Type B pancreatic cell (in vitro differentiated cells): Measurements from ENCODE around the gene BSCL2. TPM values are rescaled to one million over a fixed set of nuclear protein-coding genes. Genes with fewer than 3 reads are reported as not detected.
A peak's percentile ranks its signal among the peaks of the same experiment; 100 is the strongest.

Experiments used
- DNase-seq: peaks from one replicate; pipeline ENCODE4 v3.0.0; 2021; ENCODE audit warnings: mixed read lengths; ENCODE audit not compliant: unreplicated experiment; ENCODE audit errors: extremely low spot score
- H3K27ac Mint-ChIP-seq: 2 replicates; pipeline ENCODE4 v1.8.0; 2021; ENCODE audit warnings: mild to moderate bottlenecking, mixed read lengths
- H3K27me3 Mint-ChIP-seq: 2 replicates; pipeline ENCODE4 v1.8.0; 2021; ENCODE audit warnings: mixed read lengths
- H3K36me3 Mint-ChIP-seq: 2 replicates; pipeline ENCODE4 v1.8.0; 2021; ENCODE audit warnings: mixed read lengths
- H3K4me1 Mint-ChIP-seq: one replicate; pipeline ENCODE4 v1.8.0; 2021; ENCODE audit warnings: mixed read lengths; ENCODE audit not compliant: unreplicated experiment
- H3K4me3 Mint-ChIP-seq: 2 replicates; pipeline ENCODE4 v1.8.0; 2021; ENCODE audit warnings: mild to moderate bottlenecking, mixed read lengths
- H3K9me3 Mint-ChIP-seq: 2 replicates; pipeline ENCODE4 v1.8.0; 2021; ENCODE audit warnings: mixed read lengths
- total RNA-seq: library from RNA; stranded (reverse); gene quantifications from 2 replicates; pipeline ENCODE4 v1.2.1, GENCODE V29; 2021; ENCODE audit warnings: low replicate concordance
- TF ChIP-seq, protein P1 (sequence below): fragments of 200-600 bp; sonication (generic); conservative IDR thresholded peaks from 2 replicates; pipeline ENCODE4 v1.5.0; 2021; ENCODE audit warnings: antibody characterized with exemption, mild to moderate bottlenecking

The BSCL2 gene
- total RNA-seq, 1 donor from 2014 or later: 94.6 TPM

DNA sequence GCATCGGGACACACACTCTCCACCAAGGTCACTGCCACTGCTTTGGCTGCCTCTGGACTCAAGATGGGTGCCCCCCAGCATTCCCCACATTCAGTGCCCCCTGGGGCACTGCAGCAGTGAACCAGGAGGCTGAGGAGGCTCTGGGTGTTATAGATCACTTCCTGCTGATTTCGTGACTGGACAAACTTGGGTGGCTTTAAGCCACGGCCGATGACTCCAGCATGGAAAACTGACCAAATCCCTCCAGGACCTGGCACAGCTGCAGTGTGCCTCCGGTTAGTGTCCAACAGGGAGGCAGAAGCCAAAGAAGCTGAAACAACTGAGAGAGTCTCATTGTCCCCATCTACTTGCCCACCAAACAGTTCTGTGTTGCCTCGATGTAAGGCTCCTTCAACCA lies 59.6 kb downstream of the BSCL2 start:
- H3K27ac Mint-ChIP-seq: no peak overlapping the region
- H3K27me3 Mint-ChIP-seq: no peaks in the 10 kb centered on the region
- no peaks in the 10 kb centered on the region for H3K9me3 Mint-ChIP-seq
- H3K4me3 Mint-ChIP-seq: no peak overlapping the region
- peaks cover 11% of the 10 kb centered on the region for H3K4me1 Mint-ChIP-seq
- H3K36me3 Mint-ChIP-seq: no peaks in the 10 kb centered on the region
- TF ChIP-seq, protein P1, sequence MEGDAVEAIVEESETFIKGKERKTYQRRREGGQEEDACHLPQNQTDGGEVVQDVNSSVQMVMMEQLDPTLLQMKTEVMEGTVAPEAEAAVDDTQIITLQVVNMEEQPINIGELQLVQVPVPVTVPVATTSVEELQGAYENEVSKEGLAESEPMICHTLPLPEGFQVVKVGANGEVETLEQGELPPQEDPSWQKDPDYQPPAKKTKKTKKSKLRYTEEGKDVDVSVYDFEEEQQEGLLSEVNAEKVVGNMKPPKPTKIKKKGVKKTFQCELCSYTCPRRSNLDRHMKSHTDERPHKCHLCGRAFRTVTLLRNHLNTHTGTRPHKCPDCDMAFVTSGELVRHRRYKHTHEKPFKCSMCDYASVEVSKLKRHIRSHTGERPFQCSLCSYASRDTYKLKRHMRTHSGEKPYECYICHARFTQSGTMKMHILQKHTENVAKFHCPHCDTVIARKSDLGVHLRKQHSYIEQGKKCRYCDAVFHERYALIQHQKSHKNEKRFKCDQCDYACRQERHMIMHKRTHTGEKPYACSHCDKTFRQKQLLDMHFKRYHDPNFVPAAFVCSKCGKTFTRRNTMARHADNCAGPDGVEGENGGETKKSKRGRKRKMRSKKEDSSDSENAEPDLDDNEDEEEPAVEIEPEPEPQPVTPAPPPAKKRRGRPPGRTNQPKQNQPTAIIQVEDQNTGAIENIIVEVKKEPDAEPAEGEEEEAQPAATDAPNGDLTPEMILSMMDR: no peak
- DNase-seq: no peak

DNA sequence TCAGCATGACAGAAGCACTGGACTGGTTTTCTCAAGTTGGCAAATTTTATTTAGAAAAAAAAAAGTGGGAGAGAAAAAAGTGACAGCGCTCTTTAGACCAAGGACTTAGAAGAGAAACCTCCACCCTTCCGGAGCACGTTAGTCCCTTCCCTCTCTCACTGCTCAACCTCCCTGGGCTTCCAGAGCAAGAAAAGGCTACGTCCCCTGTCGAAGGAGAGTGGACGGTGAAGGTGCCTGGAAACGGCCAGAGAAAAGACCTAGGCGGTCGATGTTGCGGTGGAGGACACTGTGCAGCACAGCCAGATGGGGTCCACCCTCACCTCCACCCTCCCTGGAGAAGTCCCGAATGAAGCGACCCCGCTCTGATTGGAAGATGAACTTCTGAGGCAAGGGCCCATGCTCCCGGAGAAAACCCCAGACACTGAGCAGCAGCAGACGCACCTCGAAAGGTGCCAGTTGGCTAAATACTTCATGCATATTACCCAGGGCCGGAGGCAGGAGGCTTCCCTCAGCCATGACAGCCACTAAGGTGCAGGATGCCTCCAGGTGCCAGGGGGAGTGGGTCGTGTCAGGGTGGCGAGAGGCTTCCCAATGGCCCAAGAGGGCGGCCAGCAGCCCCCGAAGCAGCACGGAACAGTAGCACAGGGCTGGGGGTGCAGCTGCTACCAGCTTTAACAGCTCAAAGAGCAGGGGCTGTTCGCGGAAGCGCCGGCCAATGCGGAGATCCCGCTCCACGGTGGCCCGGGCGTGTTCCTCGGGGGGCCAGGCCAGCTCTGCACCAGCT lies 60.2 kb downstream of the BSCL2 start:
- peak overlapping the region; percentile 99 for H3K4me3 Mint-ChIP-seq
- DNase-seq: no peak
- H3K27me3 Mint-ChIP-seq: no peaks in the 10 kb centered on the region
- H3K27ac Mint-ChIP-seq: peak overlapping the region; percentile 93
- H3K36me3 Mint-ChIP-seq: no peaks in the 10 kb centered on the region
- no peaks in the 10 kb centered on the region for H3K9me3 Mint-ChIP-seq
- TF ChIP-seq, protein P1: no peak
- peaks cover 6% of the 10 kb centered on the region for H3K4me1 Mint-ChIP-seq

DNA sequence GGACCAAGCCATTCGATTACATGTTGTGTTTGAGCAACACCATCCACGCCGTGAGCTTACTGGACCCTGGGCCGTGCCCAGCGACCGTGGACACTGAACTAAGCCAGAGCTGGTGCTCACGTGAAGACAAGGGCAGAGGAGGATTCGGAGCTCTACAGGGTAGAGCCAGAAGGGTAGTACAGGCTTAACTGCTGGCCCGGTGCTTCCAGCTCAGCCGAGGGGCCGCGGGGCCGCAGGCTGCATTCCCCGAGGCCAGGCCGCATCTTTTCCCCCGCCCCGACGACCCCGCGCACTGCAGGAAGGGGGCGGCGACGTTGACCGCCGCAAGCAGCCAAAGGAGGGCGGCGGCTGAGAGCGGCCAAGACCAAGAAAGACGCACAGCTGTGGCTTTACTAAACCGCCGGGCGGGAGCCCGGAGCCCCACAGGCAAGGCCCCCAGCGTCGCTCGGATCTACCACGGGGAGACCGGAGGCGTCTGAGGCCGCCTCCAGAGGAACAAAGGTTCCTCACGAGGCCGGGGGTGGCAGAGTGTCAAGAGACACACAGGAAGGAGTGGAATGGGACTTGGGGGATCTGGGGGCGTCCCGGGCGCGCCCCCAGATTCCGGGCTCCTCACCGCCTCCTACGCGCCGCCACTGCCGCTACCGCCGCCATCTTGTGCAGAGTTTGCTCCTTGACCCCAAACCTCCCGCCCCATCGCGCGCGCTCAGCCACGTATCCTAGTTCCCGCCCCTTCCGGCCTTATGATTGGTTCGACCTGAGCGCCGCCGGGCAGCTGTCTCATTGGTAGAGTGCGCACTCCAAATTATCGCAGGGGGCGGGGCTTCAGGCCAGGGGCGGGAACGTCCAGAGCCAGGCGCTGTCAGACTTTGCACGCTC lies 61.0 kb downstream of the BSCL2 start, which contains the start of gene GANAB:
TSS of gene GANAB (minus strand) at position 668 of the 879 bp plus-strand sequence. CDS start at position 654, 14 bp downstream.
- DNase-seq: peak; percentile 99
- TF ChIP-seq, protein P1: no peak
- Mint-ChIP-seq H3K27me3 (no peaks in the 10 kb centered on the region), H3K4me1 (peaks cover 6% of the 10 kb centered on the region), H3K27ac (peak within 1 kb of the TSS; percentile 93), H3K4me3 (peak within 1 kb of the TSS; percentile 99), H3K9me3 (no peaks in the 10 kb centered on the region), H3K36me3 (no peaks in the 10 kb centered on the region)

DNA sequence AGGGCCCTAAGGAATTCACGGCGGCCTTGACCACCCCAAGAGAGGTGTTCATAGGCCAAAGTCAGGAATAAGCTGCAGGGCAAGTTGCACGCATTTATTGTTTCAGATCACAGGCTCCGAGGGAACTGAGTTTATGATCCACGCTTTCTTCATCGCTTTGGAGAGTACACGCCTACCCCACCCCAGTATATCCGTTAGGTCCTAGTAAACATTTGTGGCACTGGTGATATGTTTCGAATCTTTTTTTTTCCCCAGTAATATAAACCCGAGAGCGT lies 61.6 kb downstream of the BSCL2 start:
- peak overlapping the region; percentile 99 for H3K4me3 Mint-ChIP-seq
- TF ChIP-seq, protein P1: no peak
- H3K36me3 Mint-ChIP-seq: no peaks in the 10 kb centered on the region
- H3K27ac Mint-ChIP-seq: peak overlapping the region; percentile 93
- no peaks in the 10 kb centered on the region for H3K9me3 Mint-ChIP-seq
- peaks cover 6% of the 10 kb centered on the region for H3K4me1 Mint-ChIP-seq
- no peak for DNase-seq
- no peaks in the 10 kb centered on the region for H3K27me3 Mint-ChIP-seq

DNA sequence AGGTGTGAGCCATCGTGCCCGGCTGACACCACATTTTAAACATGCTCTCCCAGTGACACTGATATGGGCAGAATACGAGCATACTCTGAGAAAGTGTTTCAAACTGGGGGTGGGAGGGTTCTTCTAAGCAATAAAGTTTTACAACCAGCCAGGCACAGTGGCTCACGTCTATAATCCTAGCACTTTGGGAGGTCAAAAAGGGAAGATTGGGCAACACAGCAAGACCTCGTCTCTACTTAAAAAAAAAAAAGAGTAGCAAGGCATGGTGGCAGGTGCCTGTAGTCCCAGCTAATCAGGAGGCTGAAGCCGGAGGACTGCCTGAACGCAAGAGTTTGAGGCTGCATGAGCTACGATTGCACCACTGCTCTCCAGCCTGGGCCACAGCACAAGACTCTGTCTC lies 63.0 kb downstream of the BSCL2 start:
- no peaks in the 10 kb centered on the region for H3K9me3 Mint-ChIP-seq
- H3K4me3 Mint-ChIP-seq: peak overlapping the region; percentile 22
- peaks cover 6% of the 10 kb centered on the region for H3K4me1 Mint-ChIP-seq
- H3K36me3 Mint-ChIP-seq: peaks cover 6% of the 10 kb centered on the region
- no peak for DNase-seq
- no peak overlapping the region for H3K27ac Mint-ChIP-seq
- no peaks in the 10 kb centered on the region for H3K27me3 Mint-ChIP-seq
- TF ChIP-seq, protein P1: no peak

Other genes with a start within 250 kb of the BSCL2 start
- gene AHNAK, start 160.6 kb downstream of the BSCL2 start, total RNA-seq: 302 and 656 TPM in 2 replicates
- gene EEF1G, start 133.5 kb downstream of the BSCL2 start, total RNA-seq: 1,846 and 2,051 TPM in 2 replicates
- 15.0 and 22.1 TPM in 2 replicates for gene TUT1, start 115.9 kb downstream of the BSCL2 start, total RNA-seq
- gene MTA2, start 105.6 kb downstream of the BSCL2 start, total RNA-seq: 148 and 152 TPM in 2 replicates
- 46.0 and 76.0 TPM in 2 replicates for gene EML3, start 94.6 kb downstream of the BSCL2 start, total RNA-seq
- gene ROM1, start 94.2 kb downstream of the BSCL2 start, total RNA-seq: 1.4 and 1.8 TPM in 2 replicates
- 43.4 and 50.0 TPM in 2 replicates for gene B3GAT3, start 85.4 kb downstream of the BSCL2 start, total RNA-seq
- 278 and 372 TPM in 2 replicates for gene GANAB, start 60.8 kb downstream of the BSCL2 start, total RNA-seq
- gene INTS5, start 54.1 kb downstream of the BSCL2 start, total RNA-seq: 26.5 and 28.3 TPM in 2 replicates
- gene C11orf98, start 42.2 kb downstream of the BSCL2 start, total RNA-seq: 69.1 and 69.2 TPM in 2 replicates
- gene CSKMT, start 42.1 kb downstream of the BSCL2 start, total RNA-seq: 17.7 and 28.0 TPM in 2 replicates
- 11.2 and 11.7 TPM in 2 replicates for gene UQCC3, start 35.8 kb downstream of the BSCL2 start, total RNA-seq
- 6.1 and 8.1 TPM in 2 replicates for gene LBHD1, start 35.2 kb downstream of the BSCL2 start, total RNA-seq
- gene UBXN1, start 28.4 kb downstream of the BSCL2 start, total RNA-seq: 76.5 and 113 TPM in 2 replicates
- gene LRRN4CL, start 17.9 kb downstream of the BSCL2 start, total RNA-seq: 0.21 and 1.0 TPM in 2 replicates
- 0.88 and 4.7 TPM in 2 replicates for gene GNG3, start 252 bp upstream of the BSCL2 start, total RNA-seq
- 44.8 and 63.7 TPM in 2 replicates for gene HNRNPUL2, start 20.0 kb upstream of the BSCL2 start, total RNA-seq
- gene TTC9C, start 21.1 kb upstream of the BSCL2 start, total RNA-seq: 34.1 and 39.0 TPM in 2 replicates
- gene ZBTB3, start 46.7 kb upstream of the BSCL2 start, total RNA-seq: 6.3 and 10.1 TPM in 2 replicates
- gene POLR2G, start 54.2 kb upstream of the BSCL2 start, total RNA-seq: 68.8 and 98.7 TPM in 2 replicates
- gene TAF6L, start 64.0 kb upstream of the BSCL2 start, total RNA-seq: 23.8 and 37.6 TPM in 2 replicates
- gene TMEM179B, start 80.0 kb upstream of the BSCL2 start, total RNA-seq: 41.1 and 53.1 TPM in 2 replicates
- 21.9 and 23.3 TPM in 2 replicates for gene TMEM223, start 84.6 kb upstream of the BSCL2 start, total RNA-seq
- gene NXF1, start 98.0 kb upstream of the BSCL2 start, total RNA-seq: 111 TPM in 2 replicates
- 42.4 and 51.7 TPM in 2 replicates for gene STX5, start 124.6 kb upstream of the BSCL2 start, total RNA-seq
- gene TEX54, start 125.4 kb upstream of the BSCL2 start, total RNA-seq: not detected in 2 replicates
- 47.6 and 58.3 TPM in 2 replicates for gene WDR74, start 132.2 kb upstream of the BSCL2 start, total RNA-seq
- 190 and 287 TPM in 2 replicates for gene SLC3A2, start 173.5 kb upstream of the BSCL2 start, total RNA-seq
- gene CHRM1, start 213.9 kb upstream of the BSCL2 start, total RNA-seq: 0.29 and 2.1 TPM in 2 replicates